Endothelial cell of umbilical vein (primary cell): Measurements from ENCODE around the gene MCRIP2.

Source experiments
- CTCF ChIP-seq, 2 donors: IDR thresholded peaks; 1 replicate in 1 of 2; 2 replicates in 1 of 2; pipeline ENCODE4 v1.5.1; 2011; ENCODE audit warnings: low read length in 2 of 2, mild to moderate bottlenecking in 2 of 2, moderate library complexity in 2 of 2, control low read depth in 1 of 2, inconsistent platforms in 1 of 2, low read depth in 1 of 2; ENCODE audit not compliant: insufficient read depth in 1 of 2; ENCODE audit errors: extremely low read depth in 1 of 2
- EZH2 ChIP-seq: IDR thresholded peaks from 2 replicates; pipeline ENCODE4 v1.6.1; 2012; ENCODE audit warnings: borderline replicate concordance, low read depth, mild to moderate bottlenecking, moderate library complexity, low read length, inconsistent platforms; ENCODE audit not compliant: severe bottlenecking
- GATA2 ChIP-seq: IDR thresholded peaks from 2 replicates; pipeline ENCODE4 v1.7.0; 2011; ENCODE audit warnings: low read depth, mild to moderate bottlenecking, moderate library complexity, mixed read lengths, low read length; ENCODE audit not compliant: insufficient read length, insufficient read depth
- JUN ChIP-seq: IDR thresholded peaks from 2 replicates; pipeline ENCODE4 v1.6.1; 2011; ENCODE audit warnings: borderline replicate concordance, low read depth; ENCODE audit not compliant: insufficient read length, insufficient read depth
- MAX ChIP-seq: IDR thresholded peaks from 2 replicates; pipeline ENCODE4 v1.6.1; 2011; ENCODE audit not compliant: insufficient read depth, insufficient read length
- POLR2A ChIP-seq: IDR thresholded peaks from 2 replicates; pipeline ENCODE4 v1.6.1; 2012; ENCODE audit warnings: low read depth, mild to moderate bottlenecking, control low read depth, low read length
- POLR2AphosphoS5 ChIP-seq: IDR thresholded peaks from 2 replicates; pipeline ENCODE4 v1.6.1; 2012; ENCODE audit warnings: low read depth, mild to moderate bottlenecking, control low read depth, low read length, moderate library complexity; ENCODE audit not compliant: insufficient read depth

- TF ChIP-seq CTCF (IDR thresholded peaks at IDR 0.05; ENCODE audit: extremely low read depth in 1 of 2, insufficient read depth in 1 of 2, low read depth in 1 of 2, low read length in 2 of 2) (no peak), EZH2 (no peak), MAX (no peak), JUN (no peak), POLR2A (no peak), POLR2AphosphoS5 (no peak), GATA2 (no peak)
These were observed 37.5 kb downstream of the MCRIP2 start for GRCh38 chr16:678858-679813.
